ENCODE data around the gene PUM1.

GRCh38 chr1:30930631-30931173 lies 134.8 kb downstream of the PUM1 start:
- TF ChIP-seq CTCF (IDR thresholded peaks at IDR 0.05) (no peak), POLR2A (IDR thresholded peaks at IDR 0.05) (no peak)

Measured in right lobe of liver (tissue), 4 donors.